Breast epithelium (tissue), 3 donors: ENCODE data around the gene SERGEF.

Experiments
- POLR2A ChIP-seq: fragments of 450-650 bp; IDR thresholded peaks from one replicate; pipeline ENCODE4 v1.6.1; 2016; ENCODE audit warnings: antibody characterized with exemption, mild to moderate bottlenecking, moderate library complexity
- POLR2AphosphoS5 ChIP-seq, 3 donors: sonication (generic); formaldehyde crosslinking; IDR thresholded peaks; one replicate each; pipeline ENCODE4 v1.6.1; 2017; ENCODE audit warnings: antibody characterized with exemption in 3 of 3
- TF ChIP-seq, protein P1 (sequence below), 3 donors: fragments of 450-650 bp; IDR thresholded peaks; one replicate each; pipeline ENCODE4 v1.5.1; 2016 to 2017; ENCODE audit warnings: antibody characterized with exemption in 3 of 3, mild to moderate bottlenecking in 3 of 3, moderate library complexity in 3 of 3

GRCh38 chr11:17747131-17747955 is 265.5 kb downstream of the SERGEF start:
- TF ChIP-seq, protein P1, sequence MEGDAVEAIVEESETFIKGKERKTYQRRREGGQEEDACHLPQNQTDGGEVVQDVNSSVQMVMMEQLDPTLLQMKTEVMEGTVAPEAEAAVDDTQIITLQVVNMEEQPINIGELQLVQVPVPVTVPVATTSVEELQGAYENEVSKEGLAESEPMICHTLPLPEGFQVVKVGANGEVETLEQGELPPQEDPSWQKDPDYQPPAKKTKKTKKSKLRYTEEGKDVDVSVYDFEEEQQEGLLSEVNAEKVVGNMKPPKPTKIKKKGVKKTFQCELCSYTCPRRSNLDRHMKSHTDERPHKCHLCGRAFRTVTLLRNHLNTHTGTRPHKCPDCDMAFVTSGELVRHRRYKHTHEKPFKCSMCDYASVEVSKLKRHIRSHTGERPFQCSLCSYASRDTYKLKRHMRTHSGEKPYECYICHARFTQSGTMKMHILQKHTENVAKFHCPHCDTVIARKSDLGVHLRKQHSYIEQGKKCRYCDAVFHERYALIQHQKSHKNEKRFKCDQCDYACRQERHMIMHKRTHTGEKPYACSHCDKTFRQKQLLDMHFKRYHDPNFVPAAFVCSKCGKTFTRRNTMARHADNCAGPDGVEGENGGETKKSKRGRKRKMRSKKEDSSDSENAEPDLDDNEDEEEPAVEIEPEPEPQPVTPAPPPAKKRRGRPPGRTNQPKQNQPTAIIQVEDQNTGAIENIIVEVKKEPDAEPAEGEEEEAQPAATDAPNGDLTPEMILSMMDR (IDR thresholded peaks at IDR 0.05) = no peak
- no peak for TF ChIP-seq POLR2AphosphoS5 (IDR thresholded peaks at IDR 0.05)
- TF ChIP-seq POLR2A = no peak
